Keratinocyte (primary cell): ENCODE results near the gene CYP11A1. TPM values are rescaled to one million over a fixed set of nuclear protein-coding genes. Genes with fewer than 3 reads are reported as not detected.

Experiments
- DNase-seq: peaks from one replicate; pipeline ENCODE4 v3.0.0-alpha.2; 2011; ENCODE audit warnings: low read depth, missing footprints, low spot score
- FAIRE-seq: peaks from 2 replicates; lab custom pipeline; 2011; peaks lifted over from hg19 to GRCh38; lab: Jason Lieb, UNC
- H2AFZ ChIP-seq: 2 replicates; pipeline ENCODE4 v1.6.0; 2012; ENCODE audit warnings: low read length, control low read depth, inconsistent platforms; ENCODE audit not compliant: control insufficient read depth
- H3K27ac ChIP-seq: 2 replicates; pipeline ENCODE4 v1.5.1; 2011; ENCODE audit warnings: low read length; ENCODE audit not compliant: control insufficient read depth, insufficient read depth
- H3K27me3 ChIP-seq: 3 replicates; pipeline ENCODE4 v1.6.0; 2011; ENCODE audit warnings: low read length; ENCODE audit not compliant: control insufficient read depth, insufficient read depth; ENCODE audit errors: extremely low read depth
- H3K36me3 ChIP-seq, 2 experiments: 2 replicates in 1 of 2; 3 replicates in 1 of 2; pipeline ENCODE4 v1.5.1; 2011; ENCODE audit warnings: low read length in 2 of 2, mild to moderate bottlenecking in 1 of 2; ENCODE audit not compliant: control insufficient read depth in 2 of 2, insufficient read depth in 2 of 2; ENCODE audit errors: extremely low read depth in 1 of 2
- H3K4me1 ChIP-seq: 3 replicates; pipeline ENCODE4 v1.5.1; 2011; ENCODE audit warnings: low read length; ENCODE audit not compliant: control insufficient read depth, insufficient read depth; ENCODE audit errors: extremely low read depth
- H3K4me2 ChIP-seq: 3 replicates; pipeline ENCODE4 v1.6.0; 2011; ENCODE audit warnings: low read depth, low read length; ENCODE audit not compliant: control insufficient read depth, insufficient read depth; ENCODE audit errors: extremely low read depth
- H3K4me3 ChIP-seq, 3 experiments: fragments of 200-600 bp in 1 of 3; sonication (generic) in 1 of 3; 2 replicates in 2 of 3; 3 replicates in 1 of 3; pipeline ENCODE4 v1.5.1; 2011 to 2016; ENCODE audit warnings: low read length in 3 of 3, mild to moderate bottlenecking in 3 of 3, control low read depth in 2 of 3, inconsistent platforms in 1 of 3, low read depth in 1 of 3, mixed read lengths in 1 of 3, mixed run types in 1 of 3, moderate library complexity in 1 of 3; ENCODE audit not compliant: control insufficient read depth in 2 of 3, insufficient read depth in 2 of 3; ENCODE audit errors: extremely low read depth in 1 of 3
- H3K79me2 ChIP-seq: 2 replicates; pipeline ENCODE4 v1.6.0; 2012; ENCODE audit warnings: low read length; ENCODE audit not compliant: control insufficient read depth, insufficient read depth
- H3K9ac ChIP-seq: 3 replicates; pipeline ENCODE4 v1.6.0; 2011; ENCODE audit warnings: low read length; ENCODE audit not compliant: control insufficient read depth, insufficient read depth; ENCODE audit errors: extremely low read depth
- H3K9me1 ChIP-seq: 3 replicates; pipeline ENCODE4 v1.6.0; 2011; ENCODE audit warnings: low read length; ENCODE audit not compliant: control insufficient read depth, insufficient read depth; ENCODE audit errors: extremely low read depth
- H3K9me3 ChIP-seq: 2 replicates; pipeline ENCODE4 v1.5.1; 2012; ENCODE audit warnings: low read depth, low read length; ENCODE audit not compliant: control insufficient read depth
- H4K20me1 ChIP-seq: 3 replicates; pipeline ENCODE4 v1.6.0; 2011; ENCODE audit warnings: low read length; ENCODE audit not compliant: control insufficient read depth, insufficient read depth; ENCODE audit errors: extremely low read depth
- CTCF ChIP-seq, 3 experiments: IDR thresholded peaks in 1 of 3; conservative IDR thresholded peaks in 1 of 3; optimal IDR thresholded peaks in 1 of 3; 2 replicates in 2 of 3; 3 replicates in 1 of 3; pipeline versions ENCODE3 to v1.5.1; 2011; ENCODE audit warnings: low read length in 3 of 3, mild to moderate bottlenecking in 3 of 3, moderate library complexity in 2 of 3, control low read depth in 1 of 3, inconsistent platforms in 1 of 3; ENCODE audit not compliant: insufficient read depth in 2 of 3; ENCODE audit errors: extremely low read depth in 1 of 3
- EZH2 ChIP-seq: IDR thresholded peaks from one replicate; pipeline ENCODE4 v1.6.1; 2012; ENCODE audit warnings: inconsistent platforms, mild to moderate bottlenecking, low read length, moderate library complexity
- dilution Hi-C: fragments of 300-500 bp; cut with MboI; formaldehyde crosslinking; loops from one replicate; pipeline ENCODE4 v1.7.0; 2020; ENCODE audit warnings: low sequenced_read_pairs; ENCODE audit not compliant: extremely low pct_ligation_motif_present
- polyA plus RNA-seq, 5 experiments: library from polyadenylated mRNA; depleted of rRNA in 3 of 5; stranded (reverse) in 3 of 5; stranded (forward) in 1 of 5; unstranded in 1 of 5; fragments of >200 nt; gene quantifications; 1 replicate in 1 of 5; 2 replicates in 3 of 5; 3 replicates in 1 of 5; pipeline versions ENCODE4 v1.2.1 to v1.2.3, GENCODE V29; 2011 to 2012; ENCODE audit warnings: missing spikeins in 2 of 5, low read depth in 1 of 5, low replicate concordance in 1 of 5

The CYP11A1 gene
- polyA plus RNA-seq, 1 donor (not counting 4 experiments of a cell fraction or from before 2014, with no cell fraction given): not detected

GRCh38 chr15:74402337-74402841 lies 34.9 kb upstream of the CYP11A1 start:
- dilution Hi-C loops: no loop called here
- no peak for FAIRE-seq
- Histone ChIP-seq H2AFZ (no peak overlapping the region), H3K4me1 (peaks cover 57% of the 10 kb centered on the region), H3K9me1 (peaks cover 2% of the 10 kb centered on the region), H3K4me2 (no peak overlapping the region), H4K20me1 (no peaks in the 10 kb centered on the region), H3K27ac (no peak overlapping the region), H3K9ac (no peak overlapping the region), H3K79me2 (no peaks in the 10 kb centered on the region), H3K36me3 (no peaks in the 10 kb centered on the region), H3K27me3 (no peaks in the 10 kb centered on the region), H3K9me3 (no peaks in the 10 kb centered on the region), H3K4me3 (no peak overlapping the region)
- no peak for TF ChIP-seq CTCF (optimal IDR thresholded peaks at IDR 0.05 in 1 of 3, IDR thresholded peaks at IDR 0.05 in 1 of 3, conservative IDR thresholded peaks at IDR 0.05 in 1 of 3; ENCODE audit: extremely low read depth in 1 of 3, insufficient read depth in 2 of 3, low read length in 3 of 3)
- no peak for TF ChIP-seq EZH2
- DNase-seq: no peak

DNA sequence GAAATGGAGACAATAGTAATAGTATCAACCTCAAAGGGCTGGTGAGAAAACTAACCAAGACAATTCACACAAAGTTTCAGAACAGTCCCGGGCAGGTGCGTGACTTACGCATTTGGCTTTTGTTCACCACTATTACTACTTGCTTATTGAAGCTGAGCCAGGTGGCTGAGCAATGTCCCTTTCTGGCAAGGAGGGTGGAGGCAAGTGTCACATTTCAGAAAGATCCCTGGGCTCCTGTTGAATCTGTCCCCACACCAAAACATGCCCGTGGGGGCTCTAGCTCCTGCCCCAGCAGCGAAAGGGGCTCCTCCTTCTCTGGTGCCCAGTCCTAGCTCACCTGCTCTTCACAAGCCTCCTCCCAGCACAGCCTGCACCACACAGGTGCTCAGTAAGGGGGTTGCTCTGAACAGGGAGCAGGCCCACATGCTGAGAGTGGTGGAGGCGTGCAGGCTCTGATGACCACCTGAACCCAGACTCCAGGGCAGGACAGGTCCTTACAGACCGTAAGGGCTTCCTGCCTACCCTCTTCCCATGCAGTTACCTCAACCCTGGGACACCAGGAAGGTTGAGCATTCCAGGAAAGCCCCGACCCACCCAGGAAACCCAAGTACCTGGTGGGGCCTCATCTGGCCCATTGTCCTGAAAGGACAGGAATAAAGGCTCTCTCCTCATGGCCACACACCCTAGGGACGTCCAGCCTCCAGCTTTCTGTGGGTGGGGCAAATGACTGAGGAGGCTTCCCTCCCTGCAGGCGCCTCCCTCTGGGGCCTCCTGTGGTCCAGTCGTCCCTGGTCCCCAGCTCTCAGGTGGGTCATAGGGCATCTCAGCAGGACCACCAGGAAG lies 33.7 kb upstream of the CYP11A1 start:
- Histone ChIP-seq H3K4me3 (no peak overlapping the region), H3K9ac (peak overlapping the region; percentile 55), H4K20me1 (no peaks in the 10 kb centered on the region), H2AFZ (no peak overlapping the region), H3K4me2 (peak overlapping the region; percentile 20), H3K9me3 (no peaks in the 10 kb centered on the region), H3K27me3 (no peaks in the 10 kb centered on the region), H3K79me2 (no peaks in the 10 kb centered on the region), H3K4me1 (peaks cover 58% of the 10 kb centered on the region), H3K9me1 (peaks cover 2% of the 10 kb centered on the region), H3K36me3 (no peaks in the 10 kb centered on the region), H3K27ac (peak overlapping the region; percentile 80)
- FAIRE-seq: peak; percentile 29
- DNase-seq: no peak
- dilution Hi-C loops: no loop called here
- TF ChIP-seq CTCF (optimal IDR thresholded peaks at IDR 0.05 in 1 of 3, IDR thresholded peaks at IDR 0.05 in 1 of 3, conservative IDR thresholded peaks at IDR 0.05 in 1 of 3; ENCODE audit: extremely low read depth in 1 of 3, insufficient read depth in 2 of 3, low read length in 3 of 3): no peak
- TF ChIP-seq EZH2: no peak
